HEK293 (cell line): Measurements from ENCODE around the gene SHC4.

Source experiments
- CTCF ChIA-PET: fragments of 350-600 bp; formaldehyde crosslinking; extraction: SDS; loops from one replicate; lab custom pipeline; 2021; ENCODE audit warnings: antibody characterized with exemption; lab: Yijun Ruan, JAX
- POLR2A ChIA-PET: fragments of 300-600 bp; formaldehyde crosslinking; extraction: SDS; loops from one replicate; lab custom pipeline; 2020; ENCODE audit warnings: antibody characterized with exemption, inconsistent platforms; lab: Yijun Ruan, JAX
- H3K27ac ChIP-seq: fragments of 200-500 bp; sonication (Bioruptor generic); 2 replicates; pipeline ENCODE4 v1.5.1; 2014; ENCODE audit warnings: low read depth, low read length, control low read depth, inconsistent platforms; ENCODE audit errors: extremely low read depth
- H3K36me3 ChIP-seq, 2 experiments: fragments of 200-500 bp in 1 of 2; sonication (Bioruptor generic) in 1 of 2; 1 replicate in 1 of 2; 2 replicates in 1 of 2; pipeline ENCODE4 v1.5.1; 2014 to 2017; ENCODE audit warnings: inconsistent platforms in 2 of 2, low read length in 2 of 2; ENCODE audit not compliant: control insufficient read depth in 2 of 2, insufficient read depth in 1 of 2
- H3K4me1 ChIP-seq: fragments of 200-500 bp; sonication (Bioruptor generic); 2 replicates; pipeline ENCODE4 v1.5.1; 2014; ENCODE audit warnings: mild to moderate bottlenecking, low read length, inconsistent platforms; ENCODE audit not compliant: control insufficient read depth, insufficient read depth
- H3K4me3 ChIP-seq: 2 replicates; pipeline ENCODE4 v1.5.1; 2011; ENCODE audit warnings: low read depth, mild to moderate bottlenecking, control low read depth, low read length, moderate library complexity
- H3K9me3 ChIP-seq: fragments of 200-500 bp; sonication (Bioruptor generic); 2 replicates; pipeline ENCODE4 v1.5.1; 2014; ENCODE audit warnings: low read depth, low read length, inconsistent platforms; ENCODE audit not compliant: control insufficient read depth, insufficient read depth
- AEBP2 ChIP-seq: fragments of 450-650 bp; formaldehyde crosslinking; IDR thresholded peaks from 2 replicates; pipeline ENCODE4 v1.5.1; 2016; ENCODE audit warnings: missing biosample characterization, missing genetic modification characterization, borderline replicate concordance
- HOXD13 ChIP-seq: sonication (generic); formaldehyde crosslinking; IDR thresholded peaks from 2 replicates; pipeline ENCODE4 v1.8.0; 2022; ENCODE audit warnings: missing genetic modification reagents, borderline replicate concordance
- KLF16 ChIP-seq: fragments of 450-650 bp; formaldehyde crosslinking; IDR thresholded peaks from 2 replicates; pipeline ENCODE4 v1.5.1; 2017; ENCODE audit warnings: missing biosample characterization, missing genetic modification characterization
- WT1 ChIP-seq: fragments of 450-650 bp; formaldehyde crosslinking; IDR thresholded peaks from 2 replicates; pipeline ENCODE4 v1.5.1; 2016; ENCODE audit warnings: missing biosample characterization, missing genetic modification characterization
- ZEB2 ChIP-seq: fragments of 450-650 bp; formaldehyde crosslinking; IDR thresholded peaks from 2 replicates; pipeline ENCODE4 v1.5.1; 2016; ENCODE audit warnings: missing biosample characterization, missing genetic modification characterization
- ZNF18 ChIP-seq: fragments of 450-650 bp; formaldehyde crosslinking; IDR thresholded peaks from 2 replicates; pipeline ENCODE4 v1.5.1; 2016; ENCODE audit warnings: missing biosample characterization, missing genetic modification characterization
- ZNF239 ChIP-seq: fragments of 450-650 bp; formaldehyde crosslinking; IDR thresholded peaks from 2 replicates; pipeline ENCODE4 v1.5.1; 2016; ENCODE audit warnings: missing biosample characterization, missing genetic modification characterization
- ZNF280D ChIP-seq: fragments of 450-650 bp; formaldehyde crosslinking; IDR thresholded peaks from 2 replicates; pipeline ENCODE4 v1.5.1; 2016; ENCODE audit warnings: missing biosample characterization, missing genetic modification characterization
- ZNF529 ChIP-seq: fragments of 450-650 bp; formaldehyde crosslinking; IDR thresholded peaks from 2 replicates; pipeline ENCODE4 v1.5.1; 2017; ENCODE audit warnings: missing genetic modification characterization, missing biosample characterization; ENCODE audit not compliant: insufficient replicate concordance
- ZNF560 ChIP-seq: fragments of 450-650 bp; formaldehyde crosslinking; IDR thresholded peaks from 2 replicates; pipeline ENCODE4 v1.5.1; 2017; ENCODE audit warnings: missing biosample characterization, missing genetic modification characterization, borderline replicate concordance
- ZNF677 ChIP-seq: fragments of 450-650 bp; IDR thresholded peaks from 2 replicates; pipeline ENCODE4 v1.5.0; 2018; ENCODE audit warnings: missing biosample characterization, mild to moderate bottlenecking, missing genetic modification characterization, moderate library complexity
- ZNF707 ChIP-seq: fragments of 450-650 bp; formaldehyde crosslinking; IDR thresholded peaks from 2 replicates; pipeline ENCODE4 v1.5.1; 2016; ENCODE audit warnings: missing biosample characterization, missing genetic modification characterization
- ZNF777 ChIP-seq: fragments of 450-650 bp; formaldehyde crosslinking; IDR thresholded peaks from 2 replicates; pipeline ENCODE4 v1.5.1; 2017; ENCODE audit warnings: missing biosample characterization, missing genetic modification characterization, borderline replicate concordance
- TF ChIP-seq, protein P1 (sequence below): fragments of 450-650 bp; formaldehyde crosslinking; IDR thresholded peaks from 2 replicates; pipeline ENCODE4 v1.5.1; 2016; ENCODE audit warnings: missing biosample characterization, missing genetic modification characterization
- TF ChIP-seq, protein P2 (sequence below): fragments of 450-650 bp; formaldehyde crosslinking; IDR thresholded peaks from 2 replicates; pipeline ENCODE4 v1.5.1; 2016; ENCODE audit warnings: missing biosample characterization, missing genetic modification characterization
- TF ChIP-seq, protein P3 (sequence below): fragments of 450-650 bp; formaldehyde crosslinking; IDR thresholded peaks from 2 replicates; pipeline ENCODE4 v1.5.0; 2017; ENCODE audit warnings: missing biosample characterization, missing genetic modification characterization, borderline replicate concordance

Gene SHC4

DNA sequence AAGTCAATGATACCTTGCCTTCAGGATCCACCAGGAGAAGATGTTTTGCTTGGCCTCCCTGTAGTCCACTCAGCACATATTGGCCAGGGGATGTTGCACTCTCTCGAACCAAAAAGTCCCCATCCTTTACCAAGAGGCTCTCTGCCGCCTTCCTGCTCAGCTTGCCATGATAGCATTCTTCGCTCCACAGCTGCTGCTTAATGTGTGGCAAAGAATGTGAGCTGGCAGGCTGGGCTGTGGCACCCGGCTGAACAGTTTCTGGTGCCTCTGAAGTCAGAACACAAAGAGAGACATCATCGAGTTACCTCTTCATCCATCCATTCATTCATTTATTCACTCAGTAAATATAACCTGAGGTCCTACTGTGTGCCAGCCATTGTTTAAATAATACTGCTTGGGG, 129.0 kb downstream of the SHC4 start:
- H3K4me3 ChIP-seq, result no peak overlapping the region
- TF ChIP-seq, protein P1, sequence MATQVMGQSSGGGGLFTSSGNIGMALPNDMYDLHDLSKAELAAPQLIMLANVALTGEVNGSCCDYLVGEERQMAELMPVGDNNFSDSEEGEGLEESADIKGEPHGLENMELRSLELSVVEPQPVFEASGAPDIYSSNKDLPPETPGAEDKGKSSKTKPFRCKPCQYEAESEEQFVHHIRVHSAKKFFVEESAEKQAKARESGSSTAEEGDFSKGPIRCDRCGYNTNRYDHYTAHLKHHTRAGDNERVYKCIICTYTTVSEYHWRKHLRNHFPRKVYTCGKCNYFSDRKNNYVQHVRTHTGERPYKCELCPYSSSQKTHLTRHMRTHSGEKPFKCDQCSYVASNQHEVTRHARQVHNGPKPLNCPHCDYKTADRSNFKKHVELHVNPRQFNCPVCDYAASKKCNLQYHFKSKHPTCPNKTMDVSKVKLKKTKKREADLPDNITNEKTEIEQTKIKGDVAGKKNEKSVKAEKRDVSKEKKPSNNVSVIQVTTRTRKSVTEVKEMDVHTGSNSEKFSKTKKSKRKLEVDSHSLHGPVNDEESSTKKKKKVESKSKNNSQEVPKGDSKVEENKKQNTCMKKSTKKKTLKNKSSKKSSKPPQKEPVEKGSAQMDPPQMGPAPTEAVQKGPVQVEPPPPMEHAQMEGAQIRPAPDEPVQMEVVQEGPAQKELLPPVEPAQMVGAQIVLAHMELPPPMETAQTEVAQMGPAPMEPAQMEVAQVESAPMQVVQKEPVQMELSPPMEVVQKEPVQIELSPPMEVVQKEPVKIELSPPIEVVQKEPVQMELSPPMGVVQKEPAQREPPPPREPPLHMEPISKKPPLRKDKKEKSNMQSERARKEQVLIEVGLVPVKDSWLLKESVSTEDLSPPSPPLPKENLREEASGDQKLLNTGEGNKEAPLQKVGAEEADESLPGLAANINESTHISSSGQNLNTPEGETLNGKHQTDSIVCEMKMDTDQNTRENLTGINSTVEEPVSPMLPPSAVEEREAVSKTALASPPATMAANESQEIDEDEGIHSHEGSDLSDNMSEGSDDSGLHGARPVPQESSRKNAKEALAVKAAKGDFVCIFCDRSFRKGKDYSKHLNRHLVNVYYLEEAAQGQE (tag by site-specific recombination), result no peak
- TF ChIP-seq ZNF707 (no peak), HOXD13 (CRISPR knock-in tag) (no peak), WT1 (tag by site-specific recombination) (no peak), ZNF560 (tag by site-specific recombination) (no peak)
- no peaks in the 10 kb centered on the region for H3K9me3 ChIP-seq
- POLR2A ChIA-PET, result no interaction called here
- no peak overlapping the region for H3K27ac ChIP-seq
- CTCF ChIA-PET, result no interaction called here
- H3K4me1 ChIP-seq, result no peaks in the 10 kb centered on the region
- H3K36me3 ChIP-seq, result no peaks in the 10 kb centered on the region

DNA sequence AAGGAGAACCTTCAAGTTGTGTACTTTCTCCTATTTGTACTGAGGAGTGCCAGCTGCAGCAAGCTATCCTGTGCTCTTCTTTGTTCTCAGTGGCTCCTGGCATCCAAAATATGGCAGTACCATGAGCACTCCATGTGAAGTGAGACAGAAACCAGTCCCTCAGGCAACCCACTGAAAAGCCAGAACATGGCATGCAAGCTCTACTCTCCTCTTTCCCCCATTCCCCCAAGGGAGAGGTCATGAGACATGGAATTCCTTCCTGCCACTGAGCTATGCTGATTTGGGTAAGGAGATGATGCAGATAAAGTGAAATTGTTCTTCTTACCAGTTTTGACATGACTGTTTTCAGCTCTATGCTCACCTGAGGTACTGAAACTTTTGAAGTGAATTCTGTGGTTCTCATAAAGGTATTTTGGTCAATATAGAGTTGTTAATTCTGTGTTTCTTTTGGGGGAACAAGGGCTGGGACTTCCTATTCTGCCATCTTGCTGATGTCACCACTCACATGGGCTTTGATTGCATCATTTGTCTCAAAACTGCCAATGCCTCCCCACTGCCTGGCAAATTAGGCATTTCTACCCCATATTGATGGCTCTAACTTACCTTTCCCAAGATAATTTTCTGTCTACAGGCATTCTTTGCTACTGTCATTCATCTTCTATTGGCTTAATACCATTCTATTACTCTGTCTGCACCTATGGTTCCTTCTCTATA, 130.0 kb downstream of the SHC4 start:
- TF ChIP-seq ZNF529 (tag by site-specific recombination) (no peak), AEBP2 (no peak), ZNF677 (tag by site-specific recombination) (no peak), ZNF280D (tag by site-specific recombination) (no peak), ZEB2 (tag by site-specific recombination) (no peak)
- TF ChIP-seq, protein P2, sequence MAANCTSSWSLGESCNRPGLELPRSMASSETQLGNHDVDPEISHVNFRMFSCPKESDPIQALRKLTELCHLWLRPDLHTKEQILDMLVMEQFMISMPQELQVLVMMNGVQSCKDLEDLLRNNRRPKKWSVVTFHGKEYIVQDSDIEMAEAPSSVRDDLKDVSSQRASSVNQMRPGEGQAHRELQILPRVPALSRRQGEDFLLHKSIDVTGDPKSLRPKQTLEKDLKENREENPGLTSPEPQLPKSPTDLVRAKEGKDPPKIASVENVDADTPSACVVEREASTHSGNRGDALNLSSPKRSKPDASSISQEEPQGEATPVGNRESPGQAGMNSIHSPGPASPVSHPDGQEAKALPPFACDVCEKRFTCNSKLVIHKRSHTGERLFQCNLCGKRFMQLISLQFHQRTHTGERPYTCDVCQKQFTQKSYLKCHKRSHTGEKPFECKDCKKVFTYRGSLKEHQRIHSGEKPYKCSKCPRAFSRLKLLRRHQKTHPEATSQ (tag by site-specific recombination), result no peak
- Histone ChIP-seq H3K27ac (no peak overlapping the region), H3K4me3 (no peak overlapping the region), H3K4me1 (no peaks in the 10 kb centered on the region), H3K36me3 (no peaks in the 10 kb centered on the region), H3K9me3 (no peaks in the 10 kb centered on the region)
- ChIA-PET CTCF (no interaction called here), POLR2A (no interaction called here)

DNA sequence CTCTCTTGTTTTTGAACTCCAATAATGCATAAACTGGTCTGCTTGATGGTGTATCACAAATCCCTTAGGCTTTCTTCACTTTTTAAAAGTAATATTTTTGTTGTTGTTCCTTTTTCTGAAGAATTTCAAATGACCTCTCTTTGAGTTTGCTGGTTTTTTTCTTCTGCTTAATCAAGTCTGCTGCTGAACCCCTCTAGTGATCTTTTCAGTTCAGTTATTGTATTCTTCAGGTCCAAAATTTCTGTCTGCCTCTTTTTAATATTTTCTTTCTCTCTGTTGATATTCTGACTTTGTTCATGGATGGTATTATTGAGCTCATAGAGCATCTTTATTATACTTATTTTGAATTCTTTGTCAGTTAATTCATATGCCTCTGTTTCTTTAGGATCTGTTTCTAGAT, 131.1 kb downstream of the SHC4 start:
- H3K4me3 ChIP-seq, result no peak overlapping the region
- CTCF ChIA-PET, result no interaction called here
- H3K27ac ChIP-seq, result no peak overlapping the region
- no peaks in the 10 kb centered on the region for H3K9me3 ChIP-seq
- no peaks in the 10 kb centered on the region for H3K36me3 ChIP-seq
- H3K4me1 ChIP-seq, result no peaks in the 10 kb centered on the region
- POLR2A ChIA-PET, result no interaction called here
- no peak for TF ChIP-seq ZNF239 (tag by site-specific recombination)
- no peak for TF ChIP-seq ZNF777 (tag by site-specific recombination)
- TF ChIP-seq, protein P3, sequence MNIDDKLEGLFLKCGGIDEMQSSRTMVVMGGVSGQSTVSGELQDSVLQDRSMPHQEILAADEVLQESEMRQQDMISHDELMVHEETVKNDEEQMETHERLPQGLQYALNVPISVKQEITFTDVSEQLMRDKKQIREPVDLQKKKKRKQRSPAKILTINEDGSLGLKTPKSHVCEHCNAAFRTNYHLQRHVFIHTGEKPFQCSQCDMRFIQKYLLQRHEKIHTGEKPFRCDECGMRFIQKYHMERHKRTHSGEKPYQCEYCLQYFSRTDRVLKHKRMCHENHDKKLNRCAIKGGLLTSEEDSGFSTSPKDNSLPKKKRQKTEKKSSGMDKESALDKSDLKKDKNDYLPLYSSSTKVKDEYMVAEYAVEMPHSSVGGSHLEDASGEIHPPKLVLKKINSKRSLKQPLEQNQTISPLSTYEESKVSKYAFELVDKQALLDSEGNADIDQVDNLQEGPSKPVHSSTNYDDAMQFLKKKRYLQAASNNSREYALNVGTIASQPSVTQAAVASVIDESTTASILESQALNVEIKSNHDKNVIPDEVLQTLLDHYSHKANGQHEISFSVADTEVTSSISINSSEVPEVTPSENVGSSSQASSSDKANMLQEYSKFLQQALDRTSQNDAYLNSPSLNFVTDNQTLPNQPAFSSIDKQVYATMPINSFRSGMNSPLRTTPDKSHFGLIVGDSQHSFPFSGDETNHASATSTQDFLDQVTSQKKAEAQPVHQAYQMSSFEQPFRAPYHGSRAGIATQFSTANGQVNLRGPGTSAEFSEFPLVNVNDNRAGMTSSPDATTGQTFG (tag by site-specific recombination), result no peak
- TF ChIP-seq ZNF18, result no peak
- no peak for TF ChIP-seq KLF16 (tag by site-specific recombination)
